ENCODE measurements around the gene C9orf72. TPM values are rescaled to one million over a fixed set of nuclear protein-coding genes. Genes with fewer than 3 reads are reported as not detected.

C9orf72 gene
- total and polyA plus RNA-seq, 12 donors = 6.2 to 39.9 (median 16.1) TPM

DNA sequence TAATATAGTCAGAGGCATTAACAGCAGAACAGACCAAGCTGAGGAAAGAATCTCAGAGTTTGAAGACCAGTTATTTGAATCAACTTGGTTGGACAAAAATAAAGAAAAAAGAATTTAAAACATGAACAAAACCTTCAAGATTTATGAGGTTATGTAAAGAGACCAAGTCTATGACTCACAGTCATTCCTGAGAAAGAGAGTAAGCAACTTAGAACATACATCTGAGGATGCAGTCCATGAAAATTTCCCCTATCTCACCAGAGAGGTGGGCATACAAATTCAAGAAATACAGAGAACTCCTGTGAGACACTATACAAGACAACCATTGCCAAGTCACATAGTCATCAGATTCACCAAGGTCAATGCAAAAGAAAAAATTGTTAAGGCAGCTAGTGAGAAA lies 17.4 kb upstream of the C9orf72 start:
- Histone ChIP-seq H3K4me3 (no peak overlapping the region), H3K4me1 (replicated peaks in 1 of 2) (no peaks in the 10 kb centered on the region), H3K27ac (no peak overlapping the region), H3K27me3 (no peaks in the 10 kb centered on the region), H3K36me3 (replicated peaks in 1 of 2) (no peaks in the 10 kb centered on the region), H3K9me3 (replicated peaks in 1 of 3) (no peaks in the 10 kb centered on the region)
- intact Hi-C loops (cut with DNase I) = no loop called here
- no peak for DNase-seq
- TF ChIP-seq POLR2A (IDR thresholded peaks at IDR 0.05) = no peak
- TF ChIP-seq, protein P1, sequence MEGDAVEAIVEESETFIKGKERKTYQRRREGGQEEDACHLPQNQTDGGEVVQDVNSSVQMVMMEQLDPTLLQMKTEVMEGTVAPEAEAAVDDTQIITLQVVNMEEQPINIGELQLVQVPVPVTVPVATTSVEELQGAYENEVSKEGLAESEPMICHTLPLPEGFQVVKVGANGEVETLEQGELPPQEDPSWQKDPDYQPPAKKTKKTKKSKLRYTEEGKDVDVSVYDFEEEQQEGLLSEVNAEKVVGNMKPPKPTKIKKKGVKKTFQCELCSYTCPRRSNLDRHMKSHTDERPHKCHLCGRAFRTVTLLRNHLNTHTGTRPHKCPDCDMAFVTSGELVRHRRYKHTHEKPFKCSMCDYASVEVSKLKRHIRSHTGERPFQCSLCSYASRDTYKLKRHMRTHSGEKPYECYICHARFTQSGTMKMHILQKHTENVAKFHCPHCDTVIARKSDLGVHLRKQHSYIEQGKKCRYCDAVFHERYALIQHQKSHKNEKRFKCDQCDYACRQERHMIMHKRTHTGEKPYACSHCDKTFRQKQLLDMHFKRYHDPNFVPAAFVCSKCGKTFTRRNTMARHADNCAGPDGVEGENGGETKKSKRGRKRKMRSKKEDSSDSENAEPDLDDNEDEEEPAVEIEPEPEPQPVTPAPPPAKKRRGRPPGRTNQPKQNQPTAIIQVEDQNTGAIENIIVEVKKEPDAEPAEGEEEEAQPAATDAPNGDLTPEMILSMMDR (IDR thresholded peaks at IDR 0.05) = no peak

DNA sequence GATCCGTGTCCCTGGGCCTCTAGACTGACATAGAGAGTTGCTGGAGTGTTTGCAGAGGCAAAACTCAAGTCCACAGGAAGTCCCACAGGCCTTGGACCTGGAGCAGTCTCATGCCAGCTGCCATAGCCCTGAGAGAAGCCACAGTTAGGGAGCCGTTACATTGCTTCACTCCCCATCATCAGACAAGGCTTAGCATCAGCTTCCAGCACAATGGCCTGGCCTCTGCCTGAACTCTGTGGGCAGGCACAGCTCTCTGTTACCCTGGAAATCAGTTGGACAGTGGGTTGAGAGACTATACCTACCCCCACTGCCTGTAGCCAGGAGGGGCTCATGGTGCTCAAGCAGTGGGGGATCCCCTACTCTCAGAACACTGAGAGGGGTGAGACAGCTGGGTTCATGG lies 16.2 kb upstream of the C9orf72 start:
- DNase-seq = no peak
- TF ChIP-seq POLR2A (IDR thresholded peaks at IDR 0.05) = no peak
- TF ChIP-seq, protein P1 (IDR thresholded peaks at IDR 0.05) = no peak
- H3K27ac ChIP-seq = no peak overlapping the region
- H3K27me3 ChIP-seq = no peaks in the 10 kb centered on the region
- WGBS, 4 donors = 81 to 100% (median 88%) methylated on average over 2 of the region's 2 CpGs
- H3K4me3 ChIP-seq = no peak overlapping the region
- H3K9me3 ChIP-seq (replicated peaks in 1 of 3) = no peaks in the 10 kb centered on the region
- intact Hi-C loops (cut with DNase I) = no loop called here
- H3K36me3 ChIP-seq (replicated peaks in 1 of 2) = no peaks in the 10 kb centered on the region
- no peaks in the 10 kb centered on the region for H3K4me1 ChIP-seq (replicated peaks in 1 of 2)

DNA sequence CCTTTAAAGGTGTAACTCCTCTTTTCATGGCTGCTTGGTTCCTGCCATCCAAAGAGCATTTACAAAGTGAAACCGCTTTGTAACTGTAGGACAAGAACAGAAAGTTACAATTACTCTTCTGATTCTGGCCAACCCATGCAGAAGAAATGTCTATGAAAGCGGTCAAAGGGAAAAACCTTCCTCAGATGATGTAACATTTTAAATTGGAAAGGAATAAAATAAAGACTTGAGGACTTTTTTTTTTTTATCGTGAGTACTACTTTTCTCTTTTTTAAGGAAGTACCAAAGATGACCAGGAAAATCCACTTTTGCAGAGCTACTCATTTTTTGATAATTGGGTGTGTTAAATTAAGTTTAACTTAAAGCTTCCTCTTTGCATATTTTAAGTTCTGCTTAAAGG lies 13.0 kb upstream of the C9orf72 start:
- TF ChIP-seq, protein P1 (IDR thresholded peaks at IDR 0.05) = no peak
- TF ChIP-seq POLR2A (IDR thresholded peaks at IDR 0.05) = no peak
- H3K4me1 ChIP-seq (replicated peaks in 1 of 2) = no peaks in the 10 kb centered on the region
- intact Hi-C loops (cut with DNase I) = no loop called here
- DNase-seq = no peak
- H3K36me3 ChIP-seq (replicated peaks in 1 of 2) = no peaks in the 10 kb centered on the region
- H3K27ac ChIP-seq = peak overlapping the region in 1 of 5 donors; percentile 52
- H3K9me3 ChIP-seq (replicated peaks in 1 of 3) = no peaks in the 10 kb centered on the region
- 68 to 85% (median 77%) methylated on average over 3 of the region's 3 CpGs for WGBS, 4 donors
- H3K4me3 ChIP-seq = no peak overlapping the region
- no peaks in the 10 kb centered on the region for H3K27me3 ChIP-seq

DNA sequence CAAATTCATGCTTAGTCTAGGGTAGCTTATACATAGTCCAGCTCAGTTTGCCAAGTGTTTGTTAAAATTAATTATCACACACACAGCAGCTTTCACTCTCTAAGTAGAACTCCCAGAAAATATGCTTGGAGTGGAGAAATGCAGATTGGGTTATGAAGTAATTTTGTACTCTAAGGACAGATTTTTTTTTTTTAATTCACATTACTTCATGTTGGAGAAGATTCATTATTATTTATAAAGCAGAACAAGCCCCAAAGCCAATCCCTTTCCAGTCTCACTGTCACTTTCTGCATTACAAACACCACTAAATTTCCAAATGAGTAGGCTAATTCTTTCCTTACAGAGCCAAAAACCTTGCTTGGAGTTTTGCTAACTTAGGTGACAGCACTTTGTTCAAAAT lies 11.7 kb upstream of the C9orf72 start:
- Histone ChIP-seq H3K27ac (no peak overlapping the region), H3K9me3 (replicated peaks in 1 of 3) (no peaks in the 10 kb centered on the region), H3K27me3 (no peaks in the 10 kb centered on the region), H3K4me3 (no peak overlapping the region), H3K36me3 (replicated peaks in 1 of 2) (no peaks in the 10 kb centered on the region), H3K4me1 (replicated peaks in 1 of 2) (no peaks in the 10 kb centered on the region)
- TF ChIP-seq, protein P1 (IDR thresholded peaks at IDR 0.05) = no peak
- no peak for TF ChIP-seq POLR2A (IDR thresholded peaks at IDR 0.05)
- no peak for DNase-seq
- intact Hi-C loops (cut with DNase I) = no loop called here

Measured in adrenal gland (tissue), 12 donors.